HG02759 (cell line): ENCODE data around the gene ACTA2.

Source experiments
- ATAC-seq: cut with Tn5 transposase; IDR thresholded peaks from one replicate; pipeline ENCODE4 v1.9.1; 2021; ENCODE audit warnings: mild to moderate bottlenecking, moderate library complexity; ENCODE audit not compliant: unreplicated experiment

Gene ACTA2

DNA sequence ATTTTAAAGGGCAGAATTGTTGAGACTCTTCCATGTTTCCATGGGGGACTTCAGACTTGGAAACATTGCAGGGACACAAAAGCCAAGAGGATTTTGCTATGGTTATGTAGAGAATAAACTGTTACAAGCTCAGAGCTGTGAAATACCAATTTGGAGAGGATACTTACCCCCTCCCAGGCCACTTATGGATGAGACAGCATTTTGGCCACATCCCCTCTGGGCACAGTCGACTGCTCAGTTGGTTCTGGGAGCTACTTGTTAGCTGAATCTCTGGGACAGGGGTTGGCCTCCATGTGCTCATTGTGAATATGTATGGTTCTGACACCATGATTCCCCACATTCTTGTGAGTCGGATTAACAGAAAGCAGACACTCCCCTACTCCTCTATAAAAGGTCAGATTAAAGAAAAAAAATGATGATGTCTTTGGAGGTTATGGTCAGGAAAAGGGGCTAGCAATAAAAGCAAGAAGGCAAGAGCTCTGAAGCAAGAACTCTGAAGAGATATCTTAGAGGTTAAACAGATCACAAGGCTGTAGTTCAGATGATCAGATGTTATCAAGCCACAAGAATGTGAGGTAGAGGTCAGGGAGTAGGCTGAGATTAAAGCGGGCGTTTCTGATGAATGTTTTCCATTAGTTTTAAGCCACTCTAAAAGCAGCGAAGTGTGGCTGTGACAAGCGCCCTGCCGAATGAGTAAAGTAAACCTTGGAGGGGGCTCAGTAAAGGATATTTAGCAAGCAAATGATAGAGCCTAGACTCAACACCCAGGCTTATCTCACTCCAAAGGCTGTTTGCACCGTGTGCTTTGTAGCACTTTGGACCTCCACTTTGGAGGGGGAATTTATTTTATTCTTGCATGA lies 55.3 kb downstream of the ACTA2 start:
- no peak for ATAC-seq

DNA sequence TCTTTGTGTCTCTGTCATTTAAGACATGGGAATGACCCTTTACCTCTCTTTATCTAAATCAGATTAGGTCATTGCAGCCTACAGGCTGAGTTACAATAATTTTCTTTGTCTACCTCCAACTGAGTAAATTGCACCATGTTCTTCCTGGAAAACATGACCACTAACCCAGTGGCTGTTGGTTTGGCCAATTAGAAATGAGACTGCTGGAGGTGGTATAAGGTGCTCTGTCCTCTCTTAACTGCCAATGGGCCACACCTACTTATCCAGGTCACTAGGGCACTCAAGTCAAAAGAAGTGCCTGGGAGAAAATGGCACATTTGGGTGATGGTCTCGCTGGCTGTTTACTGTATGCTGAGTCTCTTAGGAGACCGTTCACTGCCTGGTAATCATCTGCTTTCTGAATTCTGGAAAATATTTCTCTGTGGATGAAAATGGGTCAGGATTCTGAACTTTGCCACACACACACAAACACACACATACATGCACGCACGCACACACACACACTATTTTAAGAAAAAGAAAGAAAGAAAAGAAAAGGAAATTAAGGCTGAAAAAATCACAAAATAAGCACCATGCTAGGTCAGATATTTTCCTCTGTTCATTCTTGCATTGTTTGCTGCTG lies 56.1 kb downstream of the ACTA2 start:
- no peak for ATAC-seq

DNA sequence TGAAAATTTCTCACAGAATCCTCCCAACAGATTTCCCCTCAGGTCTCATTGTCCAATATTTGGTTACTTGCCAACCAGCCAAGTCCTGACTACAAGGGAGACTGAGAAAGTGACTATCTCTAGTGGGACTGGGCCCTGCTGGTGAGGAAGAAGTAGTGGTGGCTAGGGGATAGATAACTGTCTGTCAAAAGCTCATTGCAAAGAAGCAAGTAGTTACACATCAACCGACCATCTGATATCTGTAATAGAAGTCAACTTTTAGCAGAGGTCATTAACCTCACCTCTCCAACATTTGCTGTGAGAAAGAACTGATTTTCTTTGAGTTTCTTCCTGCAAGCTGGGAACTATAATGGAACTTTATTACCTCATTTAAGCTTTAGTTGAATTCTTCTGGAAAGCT lies 57.3 kb downstream of the ACTA2 start:
- ATAC-seq, result no peak

DNA sequence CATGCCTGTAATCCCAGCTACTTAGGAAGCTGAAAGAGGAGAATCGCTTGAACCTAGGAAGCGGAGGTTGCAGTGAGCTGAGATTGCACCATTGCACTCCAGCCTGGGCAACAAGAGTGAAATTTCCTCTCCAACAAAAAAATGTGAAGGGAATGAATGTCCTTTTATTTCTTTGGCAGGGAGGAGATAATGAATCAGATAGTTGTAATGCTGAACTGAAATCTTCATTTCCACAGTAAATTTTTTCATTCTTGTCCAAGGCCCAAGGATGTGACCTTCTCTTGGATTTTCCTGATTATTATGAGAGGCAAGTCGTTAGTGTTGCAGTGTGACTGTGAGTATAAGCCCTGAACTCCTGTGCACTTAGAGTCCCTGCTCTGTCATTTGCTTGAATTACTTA lies 59.0 kb downstream of the ACTA2 start:
- ATAC-seq, result no peak

DNA sequence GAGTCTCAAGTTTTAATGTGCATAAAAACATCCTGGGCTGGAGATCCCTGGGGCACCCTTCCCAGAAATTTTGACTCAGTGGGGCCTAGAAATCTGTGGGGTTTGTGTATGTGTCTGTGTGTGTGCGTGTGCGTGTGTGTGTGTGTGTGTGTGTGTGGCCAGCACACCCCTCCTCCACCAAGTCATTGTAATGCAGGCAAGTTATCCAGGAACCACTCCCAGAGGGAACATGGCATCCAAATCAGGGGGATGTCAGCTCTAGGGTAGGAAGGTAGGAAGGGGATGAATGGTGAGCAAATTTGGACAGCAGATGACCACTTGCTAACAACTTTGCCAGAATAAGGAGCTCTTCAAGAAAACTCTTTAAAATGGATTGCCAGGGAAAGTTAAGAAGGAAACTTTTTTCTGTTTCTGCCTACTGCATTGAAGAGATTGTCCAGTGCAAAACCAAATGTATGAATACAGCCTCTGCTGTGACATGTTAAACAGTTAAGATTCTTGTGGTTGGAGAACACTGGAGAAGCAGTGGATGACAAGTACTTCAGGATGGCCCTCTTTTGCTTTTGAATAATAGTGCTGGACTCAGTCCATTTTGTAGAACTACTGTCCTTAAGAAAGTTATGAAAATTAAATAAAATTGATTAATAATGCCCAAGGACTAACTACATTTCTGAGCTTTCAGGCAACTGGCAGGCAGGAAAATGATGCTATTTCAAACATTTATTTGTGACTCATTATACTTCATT lies 60.2 kb downstream of the ACTA2 start:
- no peak for ATAC-seq

DNA sequence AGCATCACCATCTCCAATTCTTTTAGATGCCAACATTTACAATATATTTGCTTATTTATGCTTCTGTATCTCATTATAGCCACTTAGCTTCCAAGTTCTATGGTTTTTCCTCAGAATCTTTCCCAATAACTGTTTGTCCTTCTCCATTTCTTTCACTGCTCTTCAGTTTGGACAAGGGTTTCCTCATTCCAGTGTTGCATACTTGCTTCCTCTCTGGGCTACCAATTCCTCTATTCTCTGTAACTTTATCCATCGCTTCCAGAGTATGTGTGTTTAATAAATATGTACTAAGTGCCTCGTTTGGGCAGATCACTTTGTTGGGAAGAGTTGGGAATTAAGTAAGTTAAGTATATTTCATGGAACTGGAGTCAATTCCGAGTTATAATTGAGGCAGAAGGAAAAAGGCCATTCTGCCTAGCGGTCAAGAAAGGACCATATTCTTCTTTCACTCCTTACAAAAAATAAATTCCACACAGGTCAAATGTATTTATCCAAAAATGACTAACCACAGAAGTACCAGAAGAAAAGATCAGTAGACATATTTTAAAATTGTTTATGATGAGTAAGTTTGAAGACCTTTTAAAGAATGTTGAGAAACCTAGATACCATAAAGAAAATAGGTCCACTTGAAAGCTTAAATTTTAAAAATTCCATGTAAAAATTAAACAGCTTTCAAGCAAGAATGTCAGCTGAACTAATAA lies 61.7 kb downstream of the ACTA2 start:
- no peak for ATAC-seq

DNA sequence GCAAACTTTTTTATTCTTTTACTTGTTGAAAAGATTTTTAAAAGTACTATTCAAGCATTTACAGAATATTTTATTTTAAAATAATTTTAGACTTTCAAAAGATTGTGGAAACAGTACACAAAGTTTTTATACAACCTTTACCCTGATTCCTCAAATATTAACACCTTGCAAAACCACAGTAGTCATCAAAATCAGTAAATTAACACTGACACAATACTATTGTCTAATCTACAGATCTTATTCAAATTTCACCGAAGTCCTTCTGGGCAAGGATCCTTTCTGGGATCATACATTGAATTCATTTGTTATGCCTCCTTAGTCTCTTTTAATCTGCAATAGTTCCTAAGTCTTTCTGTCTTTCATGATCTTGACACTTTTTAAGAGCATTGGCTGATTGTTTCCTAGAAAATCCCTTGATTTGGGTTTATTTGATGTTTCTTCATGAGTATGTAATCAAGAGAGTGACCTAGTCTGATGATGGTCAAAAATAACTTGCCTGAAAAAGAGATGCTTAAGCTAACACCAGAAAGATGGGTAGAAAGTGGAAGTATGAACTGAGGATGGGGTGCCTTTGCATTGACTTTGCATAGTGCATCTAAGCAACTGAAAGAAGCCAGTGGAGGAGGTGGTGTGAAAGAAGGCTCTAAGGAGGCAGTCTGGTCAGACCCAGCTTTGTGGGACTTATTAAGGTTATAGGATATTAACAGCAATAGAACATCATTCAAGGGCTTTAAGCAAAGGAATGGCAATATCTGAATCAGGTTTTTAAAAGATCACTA lies 62.8 kb downstream of the ACTA2 start:
- peak; percentile 59 for ATAC-seq

DNA sequence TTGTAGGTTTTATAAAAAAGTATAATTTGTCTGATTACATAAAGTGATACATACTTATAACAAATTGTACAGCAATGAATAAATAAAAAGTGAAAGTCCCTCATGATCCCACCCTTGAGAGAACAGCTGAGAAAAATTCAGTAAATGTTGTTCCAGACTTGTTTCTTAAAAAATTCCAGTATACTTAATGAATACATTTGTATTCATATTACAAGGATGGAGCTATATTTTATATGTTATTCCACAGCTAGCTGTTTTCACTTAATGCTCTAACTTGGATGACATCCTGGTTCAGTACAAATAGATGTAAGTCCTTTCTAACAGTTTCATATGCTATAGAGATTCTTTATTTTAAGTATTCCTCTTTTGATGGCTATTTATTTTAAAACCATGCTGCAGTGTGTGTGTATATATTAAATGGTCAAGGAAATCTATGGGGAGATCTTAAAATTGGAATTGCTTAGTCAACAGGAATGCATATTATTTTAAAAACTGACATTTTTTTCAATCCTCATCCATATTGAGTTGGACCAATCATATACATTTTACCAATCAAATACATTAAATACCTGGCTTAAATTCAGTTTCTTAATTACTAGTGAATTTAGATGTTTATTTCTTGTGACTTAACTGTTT lies 63.6 kb downstream of the ACTA2 start:
- no peak for ATAC-seq

DNA sequence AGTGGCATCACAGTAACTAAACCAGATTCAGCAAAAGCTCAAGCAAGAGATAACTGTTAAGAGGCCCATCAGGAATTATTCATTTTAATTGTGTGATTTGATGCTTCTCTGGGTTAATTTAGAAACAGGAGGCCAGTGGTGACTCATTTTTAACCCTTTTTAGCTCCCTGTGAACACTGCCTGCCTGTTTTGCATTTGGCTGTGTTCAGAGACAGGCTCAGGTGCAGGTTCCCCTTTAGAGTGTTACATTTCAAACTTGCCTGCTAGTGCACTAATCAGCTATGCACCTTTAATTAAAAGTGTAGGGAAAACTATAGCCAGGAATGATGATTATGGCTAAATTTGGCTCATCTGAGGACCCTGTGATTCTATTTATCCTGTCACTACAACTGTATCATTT lies 66.0 kb downstream of the ACTA2 start:
- peak; percentile 75 for ATAC-seq
